A549 (cell line): ENCODE results near the gene BUD23. TPM values are rescaled to one million over a fixed set of nuclear protein-coding genes. Genes with fewer than 3 reads are reported as not detected.

Experiments
- ATAC-seq, 2 experiments: fragments of 200-7000 bp in 1 of 2; fragments of >200 bp in 1 of 2; cut with Nextera tagmentation in 1 of 2; cut with Tn5 transposase in 1 of 2; 3 replicates each; pipeline versions ENCODE4 v1.8.0 to v1.9.1; 2018 to 2020; ENCODE audit warnings: mild to moderate bottlenecking in 1 of 2, moderate library complexity in 1 of 2
- CTCF ChIA-PET: fragments of 300-600 bp; sonication (Branson Sonifier 250); formaldehyde crosslinking; extraction: SDS; loops from one replicate; lab custom pipeline; 2021; ENCODE audit warnings: antibody characterized with exemption, inconsistent platforms; lab: Yijun Ruan, JAX
- POLR2A ChIA-PET: fragments of 350-600 bp; formaldehyde crosslinking; extraction: SDS; loops from one replicate; lab custom pipeline; 2021; ENCODE audit warnings: antibody characterized with exemption, inconsistent platforms; lab: Yijun Ruan, JAX
- DNase-seq, 2 experiments: peaks; one replicate each; pipeline versions ENCODE4 v3.0.0 to v3.0.0-alpha.2; 2011 to 2016; ENCODE audit warnings: low read depth in 1 of 2, low spot score in 1 of 2
- FAIRE-seq: peaks from 2 replicates; lab custom pipeline; 2011; peaks lifted over from hg19 to GRCh38; lab: Jason Lieb, UNC
- H3K27ac ChIP-seq, 2 experiments: fragments of >200 bp; sonication (Bioruptor Twin); formaldehyde crosslinking; 3 replicates each; pipeline ENCODE4 v1.5.1; 2016 to 2017
- H3K4me1 ChIP-seq: fragments of >200 bp; sonication (Bioruptor Twin); formaldehyde crosslinking; 3 replicates; pipeline ENCODE4 v1.6.1; 2016
- H3K4me2 ChIP-seq: fragments of >200 bp; sonication (Bioruptor Twin); formaldehyde crosslinking; 3 replicates; pipeline ENCODE4 v1.6.1; 2016
- H3K4me3 ChIP-seq: fragments of >200 bp; sonication (Bioruptor Twin); formaldehyde crosslinking; 3 replicates; pipeline ENCODE4 v1.5.1; 2016
- H3K9me3 ChIP-seq: fragments of >200 bp; sonication (Bioruptor Twin); formaldehyde crosslinking; 3 replicates; pipeline ENCODE4 v1.6.1; 2016
- BHLHE40 ChIP-seq: IDR thresholded peaks from 2 replicates; pipeline ENCODE4 v1.6.1; 2012; ENCODE audit warnings: low read depth, low read length, inconsistent platforms
- CBX2 ChIP-seq: fragments of 200-600 bp; sonication (generic); IDR thresholded peaks from 2 replicates; pipeline ENCODE4 v1.6.1; 2016; ENCODE audit warnings: low read depth, mild to moderate bottlenecking, borderline replicate concordance
- CBX8 ChIP-seq: fragments of 200-600 bp; sonication (generic); IDR thresholded peaks from 2 replicates; pipeline ENCODE4 v1.6.1; 2016
- CEBPB ChIP-seq, 2 experiments: fragments of >200 bp in 1 of 2; sonication (Bioruptor Twin) in 1 of 2; formaldehyde crosslinking in 1 of 2; IDR thresholded peaks; 2 replicates each; pipeline ENCODE4 v1.6.1; 2012 to 2016
- CHD2 ChIP-seq: fragments of 150-350 bp; IDR thresholded peaks from 2 replicates; pipeline ENCODE4 v1.6.1; 2014; ENCODE audit warnings: low read length; ENCODE audit not compliant: partially characterized antibody
- CHD4 ChIP-seq: fragments of 200-600 bp; sonication (generic); IDR thresholded peaks from 2 replicates; pipeline ENCODE4 v1.6.1; 2016; ENCODE audit warnings: antibody characterized with exemption, mild to moderate bottlenecking, borderline replicate concordance
- EHF ChIP-seq: fragments of 250-450 bp; sonication (Bioruptor Pico); IDR thresholded peaks from 2 replicates; pipeline ENCODE4 v1.5.0; 2020; ENCODE audit warnings: mild to moderate bottlenecking
- EHMT2 ChIP-seq: fragments of 200-600 bp; sonication (generic); IDR thresholded peaks from 2 replicates; pipeline ENCODE4 v1.6.1; 2016; ENCODE audit warnings: antibody characterized with exemption, low read depth, mild to moderate bottlenecking, moderate library complexity
- FOSL2 ChIP-seq, 2 experiments: fragments of 450-650 bp in 1 of 2; fragments of >200 bp in 1 of 2; sonication (Bioruptor Twin) in 1 of 2; formaldehyde crosslinking; IDR thresholded peaks; 2 replicates each; pipeline versions ENCODE4 v1.5.0 to v1.6.1; 2016 to 2020; ENCODE audit warnings: mild to moderate bottlenecking in 1 of 2, moderate library complexity in 1 of 2
- FOXS1 ChIP-seq: fragments of 250-450 bp; sonication (Bioruptor Pico); IDR thresholded peaks from 2 replicates; pipeline ENCODE4 v1.5.0; 2020; ENCODE audit warnings: mild to moderate bottlenecking, moderate library complexity
- GATA3 ChIP-seq: IDR thresholded peaks from 2 replicates; pipeline ENCODE4 v1.6.1; 2012; ENCODE audit warnings: borderline replicate concordance
- HEYL ChIP-seq: fragments of 250-450 bp; sonication (Bioruptor Pico); IDR thresholded peaks from 2 replicates; pipeline ENCODE4 v1.8.0; 2021; ENCODE audit warnings: mild to moderate bottlenecking, moderate library complexity
- HOXB13 ChIP-seq: fragments of 250-450 bp; sonication (Bioruptor Pico); IDR thresholded peaks from 2 replicates; pipeline ENCODE4 v1.5.0; 2020; ENCODE audit warnings: low read depth, mild to moderate bottlenecking, moderate library complexity
- HOXB5 ChIP-seq: fragments of 250-450 bp; sonication (Bioruptor Pico); IDR thresholded peaks from 2 replicates; pipeline ENCODE4 v1.5.0; 2020; ENCODE audit warnings: mild to moderate bottlenecking, moderate library complexity
- JUNB ChIP-seq: fragments of >200 bp; sonication (Bioruptor Twin); formaldehyde crosslinking; IDR thresholded peaks from 2 replicates; pipeline ENCODE4 v1.6.1; 2016
- MAFK ChIP-seq: fragments of 450-650 bp; IDR thresholded peaks from 2 replicates; pipeline ENCODE4 v1.6.1; 2014; ENCODE audit not compliant: partially characterized antibody
- NFE2L2 ChIP-seq: fragments of 150-350 bp; conservative IDR thresholded peaks from 2 replicates; pipeline ENCODE4 v1.6.1; 2014; ENCODE audit warnings: low read length
- PHF8 ChIP-seq: fragments of 200-600 bp; sonication (generic); IDR thresholded peaks from 2 replicates; pipeline ENCODE4 v1.6.1; 2016; ENCODE audit warnings: low read depth, mild to moderate bottlenecking, antibody characterized with exemption, moderate library complexity, borderline replicate concordance
- POLR2A ChIP-seq: IDR thresholded peaks from 2 replicates; pipeline ENCODE4 v1.6.1; 2012; ENCODE audit warnings: mild to moderate bottlenecking, low read length
- RARB ChIP-seq: fragments of 250-450 bp; sonication (Bioruptor Pico); IDR thresholded peaks from 2 replicates; pipeline ENCODE4 v1.8.0; 2021; ENCODE audit warnings: mild to moderate bottlenecking, moderate library complexity
- RFX5 ChIP-seq: fragments of 450-650 bp; IDR thresholded peaks from 2 replicates; pipeline ENCODE4 v1.7.1; 2014; ENCODE audit warnings: antibody characterized with exemption, mild to moderate bottlenecking, moderate library complexity
- SMC3 ChIP-seq: fragments of >200 bp; sonication (Bioruptor Twin); formaldehyde crosslinking; IDR thresholded peaks from 3 replicates; pipeline ENCODE4 v1.6.1; 2018; ENCODE audit warnings: inconsistent platforms
- SREBF2 ChIP-seq: fragments of 450-650 bp; IDR thresholded peaks from 2 replicates; pipeline ENCODE4 v1.6.1; 2014; ENCODE audit warnings: mild to moderate bottlenecking, moderate library complexity
- ZFP36 ChIP-seq: fragments of 450-650 bp; IDR thresholded peaks from 2 replicates; pipeline ENCODE4 v1.6.1; 2014; ENCODE audit warnings: borderline replicate concordance; ENCODE audit not compliant: partially characterized antibody
- ZSCAN20 ChIP-seq: fragments of 250-450 bp; sonication (Bioruptor Pico); IDR thresholded peaks from 2 replicates; pipeline ENCODE4 v1.8.0; 2022; ENCODE audit warnings: mild to moderate bottlenecking, moderate library complexity
- WGBS: methylation state at CpG from one replicate; pipeline ENCODE4 v1.1.6; 2017; ENCODE audit errors: missing lambda C conversion rate; 5-methylcytosine and 5-hydroxymethylcytosine counted together
- polyA plus RNA-seq, 4 experiments: library from polyadenylated mRNA; depleted of rRNA in 3 of 4; stranded (reverse); fragments of >200 nt; fragmentation: RNase III in 1 of 4; extraction: RNeasy Plus Mini Kit Qiagen cat#74134 plus additional on column Dnase treatment in 1 of 4; gene quantifications; 2 replicates in 3 of 4; 3 replicates in 1 of 4; pipeline ENCODE4 v1.2.3, GENCODE V29; 2011 to 2017
- TF ChIP-seq, protein P1 (sequence below): fragments of 250-450 bp; sonication (Bioruptor Pico); IDR thresholded peaks from 2 replicates; pipeline ENCODE4 v1.5.0; 2020; ENCODE audit warnings: low read depth, mild to moderate bottlenecking, moderate library complexity
- TF ChIP-seq, protein P2 (sequence below): fragments of 150-350 bp; IDR thresholded peaks from 2 replicates; pipeline ENCODE4 v1.6.1; 2014; ENCODE audit warnings: low read depth, mild to moderate bottlenecking, low read length
- TF ChIP-seq, protein P3 (sequence below): fragments of 450-650 bp; IDR thresholded peaks from 2 replicates; pipeline ENCODE4 v1.6.1; 2014; ENCODE audit warnings: antibody characterized with exemption

BUD23 gene
- polyA plus RNA-seq, 2 of the 4 experiments (the other 2 are of a cell fraction), result 134 to 161 TPM

DNA sequence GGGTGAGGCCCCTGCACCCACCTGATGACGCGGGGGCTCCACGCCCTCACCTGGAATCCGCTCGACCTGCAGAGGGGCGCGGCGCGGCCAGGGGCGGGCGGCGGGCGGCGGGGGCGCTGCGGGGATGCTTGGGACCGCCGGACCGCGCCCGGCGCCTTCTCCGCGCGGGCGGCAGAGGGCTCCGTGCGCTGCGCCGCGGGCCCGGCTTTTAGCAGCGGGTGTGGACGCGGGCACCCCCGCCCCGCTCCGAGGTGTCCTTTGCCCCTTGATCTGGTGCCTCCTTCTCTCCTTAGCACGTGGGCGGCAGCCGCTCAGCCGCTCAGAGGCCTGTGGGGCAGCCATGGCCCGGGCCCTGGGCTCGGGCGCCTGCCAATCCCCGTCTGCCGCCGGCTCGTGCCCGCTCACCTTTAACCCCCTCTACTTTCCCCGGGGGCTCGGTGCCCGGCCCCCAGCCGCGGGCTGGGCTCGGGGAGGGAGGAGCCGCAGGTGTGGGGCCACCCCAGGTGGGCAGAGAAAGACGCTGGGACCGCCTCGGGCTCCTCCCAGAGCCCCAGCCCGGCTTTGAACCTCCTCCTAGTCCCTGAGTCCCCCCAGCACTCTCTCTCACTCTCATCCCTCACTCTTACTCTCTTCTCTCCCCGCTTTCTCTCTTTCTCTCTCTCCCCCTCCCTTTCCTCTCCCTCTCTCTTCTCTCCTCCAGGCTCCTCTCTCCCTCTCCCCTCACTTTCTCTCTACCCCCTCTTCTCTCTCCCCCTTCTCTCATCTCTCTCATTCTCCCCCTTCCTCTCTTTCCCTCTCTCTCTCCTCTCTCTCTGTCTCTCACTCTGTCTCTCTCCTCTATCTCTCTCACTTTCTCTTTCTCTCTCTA lies 35.4 kb upstream of the BUD23 start (continued):
- TF ChIP-seq, protein P1, sequence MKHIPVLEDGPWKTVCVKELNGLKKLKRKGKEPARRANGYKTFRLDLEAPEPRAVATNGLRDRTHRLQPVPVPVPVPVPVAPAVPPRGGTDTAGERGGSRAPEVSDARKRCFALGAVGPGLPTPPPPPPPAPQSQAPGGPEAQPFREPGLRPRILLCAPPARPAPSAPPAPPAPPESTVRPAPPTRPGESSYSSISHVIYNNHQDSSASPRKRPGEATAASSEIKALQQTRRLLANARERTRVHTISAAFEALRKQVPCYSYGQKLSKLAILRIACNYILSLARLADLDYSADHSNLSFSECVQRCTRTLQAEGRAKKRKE, result no peak
- no peak for TF ChIP-seq RARB (CRISPR knock-in tag)
- TF ChIP-seq JUNB, result no peak
- no peak for TF ChIP-seq EHF (CRISPR knock-in tag)
- TF ChIP-seq BHLHE40, result no peak
- no peak for TF ChIP-seq ZFP36
- TF ChIP-seq SMC3, result peak; percentile 50
- TF ChIP-seq CBX2, result no peak
- peak; percentile 53; the same call in 1 of the 2 replicates for TF ChIP-seq PHF8
- TF ChIP-seq ZSCAN20 (CRISPR knock-in tag), result no peak
- no peak for TF ChIP-seq HEYL (CRISPR knock-in tag)
- no peak for TF ChIP-seq NFE2L2
- TF ChIP-seq GATA3, result no peak
- TF ChIP-seq FOXS1 (CRISPR knock-in tag), result no peak
- TF ChIP-seq CHD4, result no peak
- no peak for TF ChIP-seq MAFK

- WGBS, result 73% methylated on average over 1 of the region's 1 CpG
- ChIA-PET CTCF (interaction anchor here (1.1 to 4.0 kb wide), 2 partner anchors 19 to 41 kb away, joined by 4 to 17 read pairs; no protein-coding TSS in a partner anchor), POLR2A (no interaction called here)
- no peak for DNase-seq
- Histone ChIP-seq H3K4me1 (peaks cover 13% of the 10 kb centered on the region; the same call in 2 of the 3 replicates), H3K9me3 (no peaks in the 10 kb centered on the region), H3K4me3 (peak overlapping the region; percentile 68; the same call in 1 of the 3 replicates), H3K4me2 (peak overlapping the region; percentile 98), H3K27ac (peak overlapping the region; percentile 91 to 95; a peak in 5 of 6 replicates)
- FAIRE-seq, result no peak
- TF ChIP-seq, protein P2, sequence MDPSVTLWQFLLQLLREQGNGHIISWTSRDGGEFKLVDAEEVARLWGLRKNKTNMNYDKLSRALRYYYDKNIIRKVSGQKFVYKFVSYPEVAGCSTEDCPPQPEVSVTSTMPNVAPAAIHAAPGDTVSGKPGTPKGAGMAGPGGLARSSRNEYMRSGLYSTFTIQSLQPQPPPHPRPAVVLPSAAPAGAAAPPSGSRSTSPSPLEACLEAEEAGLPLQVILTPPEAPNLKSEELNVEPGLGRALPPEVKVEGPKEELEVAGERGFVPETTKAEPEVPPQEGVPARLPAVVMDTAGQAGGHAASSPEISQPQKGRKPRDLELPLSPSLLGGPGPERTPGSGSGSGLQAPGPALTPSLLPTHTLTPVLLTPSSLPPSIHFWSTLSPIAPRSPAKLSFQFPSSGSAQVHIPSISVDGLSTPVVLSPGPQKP, result no peak
- TF ChIP-seq CHD2 (no peak), JUNB (no peak), SREBF2 (no peak), MAFK (no peak), RFX5 (no peak), HEYL (CRISPR knock-in tag) (no peak), FOSL2 (IDR thresholded peaks at IDR 0.05) (no peak), FOSL2 (CRISPR knock-in tag; IDR thresholded peaks at IDR 0.05) (no peak), CBX2 (no peak), CBX8 (no peak), EHMT2 (no peak), HOXB5 (CRISPR knock-in tag) (no peak), CEBPB (IDR thresholded peaks at IDR 0.05) (no peak), POLR2A (no peak), HOXB13 (CRISPR knock-in tag) (no peak)
- TF ChIP-seq, protein P3, sequence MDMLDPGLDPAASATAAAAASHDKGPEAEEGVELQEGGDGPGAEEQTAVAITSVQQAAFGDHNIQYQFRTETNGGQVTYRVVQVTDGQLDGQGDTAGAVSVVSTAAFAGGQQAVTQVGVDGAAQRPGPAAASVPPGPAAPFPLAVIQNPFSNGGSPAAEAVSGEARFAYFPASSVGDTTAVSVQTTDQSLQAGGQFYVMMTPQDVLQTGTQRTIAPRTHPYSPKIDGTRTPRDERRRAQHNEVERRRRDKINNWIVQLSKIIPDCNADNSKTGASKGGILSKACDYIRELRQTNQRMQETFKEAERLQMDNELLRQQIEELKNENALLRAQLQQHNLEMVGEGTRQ, result no peak
- ATAC-seq, result no peak
These were observed 34.6 kb upstream of the BUD23 start for GRCh38 chr7:73648593-73649332.
